GM10266 (cell line): ENCODE results near the gene LIF.
A peak's percentile ranks its signal among the peaks of the same experiment; 100 is the strongest.

Experiments
- DNase-seq: peaks from one replicate; pipeline ENCODE4 v3.0.0; 2012; ENCODE audit errors: extremely low spot score
- TF ChIP-seq, protein P1 (sequence below): IDR thresholded peaks from 2 replicates; pipeline ENCODE4 v1.5.1; 2012; ENCODE audit warnings: mild to moderate bottlenecking, low read depth; ENCODE audit not compliant: control insufficient read depth, insufficient read depth; ENCODE audit errors: missing control alignments

The LIF gene

DNA sequence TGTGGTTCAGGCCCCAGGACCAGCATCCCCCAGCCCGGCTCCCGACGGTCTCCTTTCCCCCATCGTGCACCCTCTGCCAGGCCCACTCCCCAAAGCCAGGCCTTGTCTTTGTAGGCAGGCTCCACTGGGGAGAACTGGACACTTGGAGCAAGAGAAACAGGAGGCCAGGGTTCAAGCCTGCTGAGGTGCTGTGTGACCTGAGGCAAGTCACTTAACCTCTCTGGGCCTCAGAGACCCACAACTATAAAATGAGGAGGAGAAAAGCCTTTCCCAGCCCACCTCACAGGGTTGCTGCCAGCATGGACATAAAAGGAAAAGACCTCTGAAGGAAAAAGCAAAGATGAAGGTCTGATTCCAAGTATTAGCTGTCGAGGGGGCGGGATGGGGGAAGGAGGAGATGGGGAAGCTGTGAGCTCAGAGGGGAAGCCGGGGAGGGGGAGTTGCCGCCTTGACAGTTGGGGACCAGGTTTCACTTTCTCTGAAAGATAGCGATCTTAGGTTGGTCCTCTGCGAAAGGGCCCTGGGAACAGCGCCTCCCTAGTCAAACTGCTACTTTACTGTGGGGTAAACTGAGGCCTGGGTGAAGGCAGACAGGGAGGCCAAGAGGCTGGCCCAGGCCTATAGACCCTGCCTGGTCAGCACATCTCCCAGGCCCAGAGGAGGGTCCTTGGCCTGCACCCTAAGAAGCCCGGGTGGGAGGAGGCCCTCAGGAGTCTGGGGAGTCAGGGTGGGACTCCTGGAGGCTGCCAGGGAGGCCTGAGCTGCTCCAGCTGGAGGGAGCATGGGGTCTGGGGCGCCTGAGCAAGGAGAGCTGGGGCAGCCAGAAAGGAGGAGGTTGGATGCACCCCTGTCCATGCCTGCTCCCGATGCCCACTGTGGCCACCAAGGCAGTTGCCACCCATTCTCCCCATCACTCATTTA is 21.1 kb upstream of the LIF start:
- TF ChIP-seq, protein P1, sequence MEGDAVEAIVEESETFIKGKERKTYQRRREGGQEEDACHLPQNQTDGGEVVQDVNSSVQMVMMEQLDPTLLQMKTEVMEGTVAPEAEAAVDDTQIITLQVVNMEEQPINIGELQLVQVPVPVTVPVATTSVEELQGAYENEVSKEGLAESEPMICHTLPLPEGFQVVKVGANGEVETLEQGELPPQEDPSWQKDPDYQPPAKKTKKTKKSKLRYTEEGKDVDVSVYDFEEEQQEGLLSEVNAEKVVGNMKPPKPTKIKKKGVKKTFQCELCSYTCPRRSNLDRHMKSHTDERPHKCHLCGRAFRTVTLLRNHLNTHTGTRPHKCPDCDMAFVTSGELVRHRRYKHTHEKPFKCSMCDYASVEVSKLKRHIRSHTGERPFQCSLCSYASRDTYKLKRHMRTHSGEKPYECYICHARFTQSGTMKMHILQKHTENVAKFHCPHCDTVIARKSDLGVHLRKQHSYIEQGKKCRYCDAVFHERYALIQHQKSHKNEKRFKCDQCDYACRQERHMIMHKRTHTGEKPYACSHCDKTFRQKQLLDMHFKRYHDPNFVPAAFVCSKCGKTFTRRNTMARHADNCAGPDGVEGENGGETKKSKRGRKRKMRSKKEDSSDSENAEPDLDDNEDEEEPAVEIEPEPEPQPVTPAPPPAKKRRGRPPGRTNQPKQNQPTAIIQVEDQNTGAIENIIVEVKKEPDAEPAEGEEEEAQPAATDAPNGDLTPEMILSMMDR: peak; percentile 7
- no peak for DNase-seq

DNA sequence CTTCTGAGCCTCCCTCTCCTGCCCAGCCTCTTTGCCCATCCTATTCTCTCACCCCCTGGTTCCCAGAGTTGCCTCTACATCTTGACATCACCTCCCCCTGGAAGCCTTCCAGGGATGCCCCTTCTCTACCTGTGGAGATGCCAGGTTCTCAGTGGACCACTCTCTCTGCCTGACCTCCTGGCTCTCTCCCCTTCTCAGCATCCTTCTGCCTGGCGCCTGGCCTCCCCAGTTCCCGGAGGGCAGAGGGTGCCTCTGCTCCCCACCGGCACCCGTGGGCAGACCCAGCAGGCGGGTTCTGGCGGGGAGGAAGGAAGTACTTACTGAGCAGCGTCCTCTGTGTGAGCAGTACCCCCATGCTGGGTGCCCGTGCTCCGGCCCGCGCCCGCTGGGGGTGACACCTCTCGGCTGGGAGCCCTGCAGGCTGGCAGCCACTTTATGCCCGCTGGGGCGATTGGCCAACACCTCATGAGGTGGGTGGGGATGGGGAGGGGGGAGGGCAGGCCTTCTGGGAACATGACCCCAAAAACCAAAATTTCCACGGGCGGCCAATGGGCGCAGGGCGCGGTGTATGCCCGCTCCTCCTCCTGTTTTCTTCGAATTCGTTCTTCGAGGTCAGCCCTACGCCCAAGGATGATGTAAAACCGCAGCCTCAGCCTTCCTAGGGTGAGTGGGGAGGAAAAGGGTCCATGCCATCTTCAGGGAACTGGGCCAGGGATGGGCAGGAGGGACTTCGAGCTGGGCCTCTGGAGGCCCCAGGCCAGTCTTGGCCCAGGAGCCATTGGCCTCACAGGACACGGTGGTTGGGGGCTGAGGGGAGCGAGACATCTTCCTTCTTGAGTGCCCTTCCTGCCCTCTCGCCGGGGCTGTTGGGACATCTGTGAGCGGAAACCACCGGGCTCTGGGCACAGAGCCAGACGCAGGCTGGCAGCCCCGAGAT is 20.2 kb upstream of the LIF start, which contains the start of gene OSM:
Gene OSM, minus strand, starts transcription at position 407 of the 937 bp plus-strand sequence. Its CDS starts 52 bp downstream, at position 355.
- TF ChIP-seq, protein P1: no peak
- no peak for DNase-seq

DNA sequence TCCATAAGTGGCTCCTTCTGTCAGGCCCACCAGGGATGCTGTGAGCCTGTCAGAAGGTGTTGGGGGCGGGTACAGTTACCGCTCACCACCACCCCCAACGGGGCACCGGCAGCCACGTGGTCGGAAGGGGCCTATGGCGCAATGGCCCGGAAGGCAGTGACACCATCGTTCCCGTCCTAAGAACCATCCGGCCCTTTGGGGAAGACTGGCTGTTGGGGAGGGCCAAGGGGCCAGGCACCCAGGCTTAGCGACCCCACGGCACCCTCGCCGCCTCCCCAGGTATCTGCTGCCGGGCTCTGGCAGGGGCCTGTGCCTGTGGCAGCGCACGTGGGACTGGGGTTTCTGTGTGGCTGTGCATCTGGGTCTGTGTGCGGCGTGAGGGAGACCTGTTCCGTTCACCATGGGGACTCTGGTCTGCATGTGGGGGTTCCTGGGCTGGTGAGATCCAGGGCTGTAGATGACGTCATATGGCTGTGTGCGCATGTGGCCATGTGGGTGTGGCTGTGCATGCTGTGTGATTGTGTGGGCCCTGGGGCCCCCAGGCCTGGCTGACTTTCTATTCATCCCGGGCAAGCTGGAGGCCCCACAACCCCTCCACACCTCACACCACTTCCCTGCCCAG is 19.4 kb upstream of the LIF start:
- DNase-seq: peak; percentile 86
- TF ChIP-seq, protein P1: no peak

DNA sequence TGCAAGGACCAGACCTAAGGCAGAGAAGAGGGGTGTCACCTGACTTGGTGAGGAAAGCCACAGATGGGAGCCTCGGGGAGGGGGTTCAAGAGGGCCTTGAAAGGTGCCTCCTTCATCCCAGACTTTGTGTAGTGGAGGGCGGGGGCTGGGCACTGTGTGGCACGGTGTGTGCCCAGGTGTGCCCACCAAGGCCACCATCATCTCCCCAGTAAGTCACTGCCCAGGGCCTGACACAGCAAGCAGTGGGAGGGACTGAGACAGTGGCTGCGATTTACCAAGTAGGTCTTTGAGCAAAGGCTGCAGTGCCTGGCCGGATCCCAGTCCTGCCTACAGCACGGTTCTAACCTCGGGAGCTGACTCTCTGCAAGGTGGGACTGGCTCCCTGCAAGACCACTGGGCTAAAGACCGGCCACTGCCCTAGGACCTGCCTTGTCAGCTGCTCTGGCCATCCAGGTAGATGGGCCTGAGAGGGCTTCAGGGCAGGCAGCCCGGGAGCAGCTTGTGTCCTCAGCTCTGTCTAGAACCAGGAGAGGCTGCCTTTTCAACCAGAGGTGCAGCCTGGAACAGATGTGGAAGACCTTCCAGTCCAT is 18.7 kb upstream of the LIF start:
- TF ChIP-seq, protein P1: no peak
- DNase-seq: no peak

DNA sequence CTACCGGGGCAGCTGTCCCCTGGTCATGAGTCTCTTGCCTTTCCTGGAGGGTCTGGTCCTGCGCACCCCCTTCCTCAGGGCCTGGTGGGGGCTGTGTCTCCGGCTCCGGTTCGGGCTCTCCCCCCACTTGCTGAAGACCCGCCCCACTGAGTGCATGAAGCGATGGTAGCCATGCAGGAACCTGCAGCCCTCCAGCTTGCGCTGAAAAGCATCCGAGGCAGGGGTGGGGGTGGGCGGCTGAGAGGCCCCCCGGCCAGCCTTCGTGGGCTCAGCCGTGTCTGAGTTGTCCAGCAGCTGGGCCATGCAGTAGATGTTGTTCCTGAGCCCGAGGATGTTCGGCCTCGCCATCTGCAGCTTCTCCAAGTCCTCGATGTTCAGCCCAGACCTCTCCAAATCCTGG is 17.3 kb upstream of the LIF start:
- TF ChIP-seq, protein P1: no peak

DNA sequence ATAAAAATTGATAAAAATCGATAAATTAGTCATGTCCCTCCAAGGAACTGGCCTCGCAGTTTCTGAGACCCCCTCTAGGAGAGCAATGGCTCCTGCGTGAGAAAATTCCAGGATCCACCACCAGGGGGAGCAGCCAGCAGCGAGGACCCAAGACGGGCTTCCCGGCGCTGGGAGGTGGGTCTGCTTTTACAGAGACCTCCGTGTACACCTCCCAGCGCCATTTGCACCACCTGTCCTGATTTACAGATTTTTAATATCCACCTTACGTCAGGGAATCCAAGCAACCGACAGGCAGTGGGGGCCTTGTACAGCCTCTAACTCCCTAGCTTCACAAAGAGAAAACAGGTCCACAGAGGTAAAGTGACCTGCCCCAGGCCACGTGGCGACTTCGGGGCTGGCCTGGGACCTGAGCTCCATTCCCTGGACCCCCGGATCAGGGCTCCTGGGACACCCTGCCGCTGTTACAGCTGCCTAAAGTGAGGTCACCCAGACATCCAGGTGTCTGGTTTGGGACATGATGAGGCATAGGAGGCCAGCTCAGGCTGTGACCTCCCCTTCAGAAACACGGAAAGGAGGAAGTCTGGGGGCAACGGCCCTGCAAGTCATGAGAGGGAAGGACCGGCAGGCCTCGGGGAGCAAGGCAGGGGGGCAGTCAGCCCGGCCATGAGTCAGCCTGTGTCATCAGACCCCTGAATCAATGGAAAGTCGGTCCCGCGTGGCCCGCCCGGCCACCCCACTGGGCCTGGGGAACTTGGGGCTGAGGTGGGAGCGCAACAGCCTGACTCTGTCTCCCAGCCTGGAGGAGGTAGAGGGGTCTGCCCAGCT is 16.6 kb upstream of the LIF start:
- TF ChIP-seq, protein P1: peak; percentile 92
- peak; percentile 77 for DNase-seq

More for the DNA sequence above, 17.3 kb upstream of the LIF start:
- no peak for DNase-seq
